LNCaP clone FGC (cell line): ENCODE data around the gene P2RX1.

ENCODE experiments used
- DNase-seq: peaks from one replicate; pipeline ENCODE4 v3.0.0-alpha.2; 2011; ENCODE audit warnings: low read depth
- H3K4me3 ChIP-seq: 2 replicates; pipeline ENCODE4 v1.5.1; 2011; ENCODE audit warnings: mild to moderate bottlenecking, low read depth, low read length, control low read depth
- CTCF ChIP-seq: IDR thresholded peaks from 2 replicates; pipeline ENCODE4 v1.5.1; 2012; ENCODE audit warnings: mild to moderate bottlenecking; ENCODE audit not compliant: control insufficient read depth, insufficient read depth; ENCODE audit errors: extremely low read depth

Gene P2RX1

GRCh38 chr17:3867606-3868005 is 48.7 kb downstream of the P2RX1 start:
- no peak for TF ChIP-seq CTCF
- DNase-seq, result no peak
- no peak overlapping the region for H3K4me3 ChIP-seq

GRCh38 chr17:3867106-3867505 is 49.2 kb downstream of the P2RX1 start:
- no peak overlapping the region for H3K4me3 ChIP-seq
- DNase-seq, result no peak
- TF ChIP-seq CTCF, result no peak

- no peak for TF ChIP-seq CTCF
- H3K4me3 ChIP-seq, result no peak overlapping the region
- DNase-seq, result no peak
Measured at GRCh38 chr17:3866276-3866675, 50.0 kb downstream of the P2RX1 start.

GRCh38 chr17:3865176-3865575 is 51.1 kb downstream of the P2RX1 start:
- no peak overlapping the region for H3K4me3 ChIP-seq
- DNase-seq, result no peak
- no peak for TF ChIP-seq CTCF

- no peak overlapping the region for H3K4me3 ChIP-seq
- no peak for TF ChIP-seq CTCF
- no peak for DNase-seq
Measured at GRCh38 chr17:3864534-3864933, 51.7 kb downstream of the P2RX1 start.

GRCh38 chr17:3861761-3862681 is 54.2 kb downstream of the P2RX1 start:
- TF ChIP-seq CTCF, result no peak
- H3K4me3 ChIP-seq, result no peak overlapping the region
- no peak for DNase-seq
